BE2C (cell line): Measurements from ENCODE around the gene FXYD3.
"Not testable (repeated sequence)": the region's sequence is repeated elsewhere in the genome, so short reads cannot be mapped to it uniquely, and the experiment has no call there.

Experiments used
- DNase-seq: peaks from one replicate; pipeline ENCODE4 v3.0.0-alpha.2; 2020
- H3K27me3 ChIP-seq: fragments of 250-450 bp; sonication (Bioruptor Pico); 2 replicates; pipeline ENCODE4 v1.5.1; 2020; ENCODE audit warnings: mild to moderate bottlenecking
- H3K36me3 ChIP-seq: fragments of 250-450 bp; sonication (Bioruptor Pico); 2 replicates; pipeline ENCODE4 v1.5.1; 2020; ENCODE audit warnings: mild to moderate bottlenecking
- H3K4me1 ChIP-seq: fragments of 250-450 bp; sonication (Bioruptor Pico); 2 replicates; pipeline ENCODE4 v1.5.1; 2020
- H3K4me3 ChIP-seq: 2 replicates; pipeline ENCODE4 v1.5.1; 2011; ENCODE audit warnings: low read depth, low read length
- H3K9me3 ChIP-seq: fragments of 250-450 bp; sonication (Bioruptor Pico); 2 replicates; pipeline ENCODE4 v1.5.1; 2020
- CTCF ChIP-seq: IDR thresholded peaks from 2 replicates; pipeline ENCODE4 v1.5.1; 2012; ENCODE audit warnings: mild to moderate bottlenecking, low read depth, low read length

The FXYD3 gene

GRCh38 chr19:35095667-35096368, 19.8 kb upstream of the FXYD3 start:
- no peak overlapping the region for H3K4me3 ChIP-seq
- H3K36me3 ChIP-seq: no peaks in the 10 kb centered on the region
- no peak for TF ChIP-seq CTCF

GRCh38 chr19:35098413-35099049, 17.1 kb upstream of the FXYD3 start:
- H3K9me3 ChIP-seq: no peaks in the 10 kb centered on the region
- peak; percentile 57 for DNase-seq
- H3K4me1 ChIP-seq: no peaks in the 10 kb centered on the region
- TF ChIP-seq CTCF: no peak
- H3K4me3 ChIP-seq: no peak overlapping the region
- H3K27me3 ChIP-seq: no peaks in the 10 kb centered on the region
- no peaks in the 10 kb centered on the region for H3K36me3 ChIP-seq

More at GRCh38 chr19:35095667-35096368, 19.8 kb upstream of the FXYD3 start:
- H3K4me1 ChIP-seq: peaks cover 5% of the 10 kb centered on the region; the same call in 1 of the 2 replicates
- DNase-seq: no peak
- H3K27me3 ChIP-seq: no peaks in the 10 kb centered on the region
- H3K9me3 ChIP-seq: no peaks in the 10 kb centered on the region

GRCh38 chr19:35099155-35099896, 16.3 kb upstream of the FXYD3 start:
- no peak for TF ChIP-seq CTCF
- H3K36me3 ChIP-seq: no peaks in the 10 kb centered on the region
- H3K4me3 ChIP-seq: no peak overlapping the region
- no peaks in the 10 kb centered on the region for H3K9me3 ChIP-seq
- DNase-seq: no peak
- no peaks in the 10 kb centered on the region for H3K4me1 ChIP-seq
- H3K27me3 ChIP-seq: no peaks in the 10 kb centered on the region

GRCh38 chr19:35099897-35100275, 15.7 kb upstream of the FXYD3 start:
- H3K9me3 ChIP-seq: no peaks in the 10 kb centered on the region
- no peaks in the 10 kb centered on the region for H3K4me1 ChIP-seq
- no peak for TF ChIP-seq CTCF
- H3K4me3 ChIP-seq: no peak overlapping the region
- no peaks in the 10 kb centered on the region for H3K36me3 ChIP-seq
- no peak for DNase-seq
- H3K27me3 ChIP-seq: no peaks in the 10 kb centered on the region

- no peaks in the 10 kb centered on the region for H3K36me3 ChIP-seq
- no peak overlapping the region for H3K4me3 ChIP-seq
- H3K27me3 ChIP-seq: no peaks in the 10 kb centered on the region
- no peak for TF ChIP-seq CTCF
- H3K4me1 ChIP-seq: no peaks in the 10 kb centered on the region
- no peak for DNase-seq
- no peaks in the 10 kb centered on the region for H3K9me3 ChIP-seq
Observed at GRCh38 chr19:35100588-35101533, 14.8 kb upstream of the FXYD3 start.

- H3K9me3 ChIP-seq, H3K27me3 ChIP-seq, DNase-seq, H3K36me3 ChIP-seq, H3K4me1 ChIP-seq, H3K4me3 ChIP-seq: not testable (repeated sequence)
Observed at GRCh38 chr19:35101949-35102348, 13.7 kb upstream of the FXYD3 start.

- H3K36me3 ChIP-seq, H3K4me1 ChIP-seq, H3K4me3 ChIP-seq, H3K27me3 ChIP-seq, H3K9me3 ChIP-seq, DNase-seq: not testable (repeated sequence)
Observed at GRCh38 chr19:35103614-35104013, 12.0 kb upstream of the FXYD3 start.
